NCI-H2081 treated with DMSO at 0.1 percent for 48 hours (cell line): ENCODE data around the gene CDR2L.
A peak's percentile ranks its signal among the peaks of the same experiment; 100 is the strongest.

Experiments
- DNase-seq: peaks from one replicate; lab custom pipeline; 2025; lab: John Stamatoyannopoulos, UW

Gene CDR2L

DNA sequence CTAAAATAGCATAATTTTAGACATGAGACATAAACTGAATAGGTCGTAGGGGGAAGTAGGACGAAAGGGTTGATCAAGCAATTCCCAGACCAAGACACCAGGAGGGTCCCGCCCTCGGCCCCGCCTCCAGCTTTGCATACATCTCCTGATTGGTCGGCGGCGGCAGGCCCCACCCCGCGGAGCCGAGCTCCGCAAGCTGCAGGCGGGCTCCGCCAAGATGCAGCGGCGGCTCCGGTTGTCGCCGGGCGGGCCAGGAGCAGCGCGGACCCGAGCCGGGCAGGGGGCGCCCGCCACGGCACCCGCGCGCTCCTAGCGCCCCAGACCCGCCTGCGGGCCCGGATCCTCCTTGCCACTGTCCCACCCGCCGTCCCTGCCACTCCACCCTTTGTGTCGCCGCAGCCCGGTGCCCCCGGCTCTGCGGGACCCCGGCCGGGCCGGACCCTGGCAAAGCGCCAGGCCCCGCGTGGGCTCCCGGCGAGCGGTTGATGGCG, at the start of gene CDR2L:
Gene CDR2L (plus strand): TSS at position 215 of the 491 bp plus-strand sequence. CDS start 412 bp downstream, outside the sequence.
- peak; percentile 77 for DNase-seq

DNA sequence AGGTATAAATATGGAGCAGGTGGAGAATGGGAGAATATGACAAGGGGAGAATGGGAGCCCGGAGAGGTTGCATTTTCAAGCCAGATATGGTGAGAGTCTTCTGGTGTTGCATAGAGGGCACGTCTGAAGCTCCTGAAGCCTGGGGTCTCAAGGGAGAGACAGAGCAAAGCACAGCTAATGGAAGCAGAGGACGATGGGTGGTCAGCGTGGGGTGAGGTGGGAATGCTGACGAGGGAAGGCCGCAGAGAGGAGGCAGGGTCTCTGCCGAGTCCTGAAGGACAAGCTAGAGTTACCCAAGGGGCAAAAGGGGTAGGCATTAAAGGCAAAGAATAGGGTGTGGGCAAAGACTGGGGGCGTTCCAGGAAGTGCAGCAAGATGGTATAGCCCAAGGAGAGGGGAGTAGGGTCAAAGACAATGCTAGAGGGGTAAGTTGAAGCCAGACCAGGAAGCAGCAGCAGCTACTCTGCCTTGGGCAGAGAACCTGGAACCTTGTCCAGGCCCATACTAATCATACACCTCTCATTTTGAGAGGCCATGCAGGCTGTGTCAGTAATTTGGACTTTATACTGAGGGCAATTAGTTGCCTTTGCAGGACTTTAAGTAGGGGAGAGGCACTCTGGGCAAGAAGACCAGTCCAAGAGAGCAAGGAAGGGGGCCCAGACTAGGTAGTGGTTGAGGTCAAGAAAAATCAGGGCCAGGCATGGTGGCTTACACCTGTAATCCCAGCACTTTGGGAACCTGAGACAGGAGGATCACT, 49.1 kb upstream of the CDR2L start:
- no peak for DNase-seq

DNA sequence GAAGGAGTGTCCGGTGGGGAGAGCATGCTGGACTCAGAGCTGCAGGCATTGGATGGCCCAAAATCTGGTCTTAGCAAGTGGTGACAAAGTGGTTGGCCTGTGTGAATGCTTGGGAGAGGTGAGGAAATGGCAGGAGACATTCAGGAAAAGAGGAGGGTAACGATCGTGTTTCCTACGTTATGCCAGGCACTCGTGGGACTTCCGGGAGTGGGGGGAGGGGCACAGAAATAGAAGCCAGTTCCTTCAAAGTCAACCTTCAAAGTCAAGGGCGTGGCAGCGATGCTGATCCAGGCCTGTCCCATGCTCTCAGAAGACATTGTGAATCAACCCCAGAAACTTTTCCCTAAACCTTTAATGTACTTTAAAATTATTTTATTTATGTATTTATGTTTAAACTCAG, 47.9 kb upstream of the CDR2L start:
- DNase-seq = no peak

DNA sequence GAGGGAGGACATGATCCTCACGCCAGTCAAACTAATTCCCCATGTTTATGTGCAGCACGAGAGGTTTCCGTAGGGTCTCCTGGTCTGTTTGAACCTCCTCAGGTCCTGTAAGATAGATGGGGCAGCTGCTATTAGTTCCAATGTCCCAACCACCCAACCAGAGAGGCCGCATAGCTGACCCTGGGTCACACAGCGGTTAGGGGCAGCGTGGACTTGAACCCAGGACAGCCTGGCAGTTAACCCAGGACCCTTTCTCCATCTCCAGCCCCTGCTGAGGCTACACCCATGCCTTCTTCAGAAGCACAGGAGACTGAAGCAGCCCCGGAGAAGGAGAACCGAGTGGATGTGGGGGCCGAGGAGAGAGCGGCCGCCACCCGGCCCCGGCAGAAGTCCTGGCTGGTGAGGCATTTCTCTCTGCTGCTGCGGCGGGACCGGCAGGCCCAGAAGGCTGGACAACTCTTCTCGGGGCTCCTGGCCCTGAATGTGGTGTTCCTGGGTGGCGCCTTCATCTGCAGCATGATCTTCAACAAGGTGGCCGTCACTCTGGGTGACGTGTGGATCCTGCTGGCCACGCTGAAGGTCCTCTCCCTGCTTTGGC, 46.2 kb upstream of the CDR2L start:
- DNase-seq = no peak

DNA sequence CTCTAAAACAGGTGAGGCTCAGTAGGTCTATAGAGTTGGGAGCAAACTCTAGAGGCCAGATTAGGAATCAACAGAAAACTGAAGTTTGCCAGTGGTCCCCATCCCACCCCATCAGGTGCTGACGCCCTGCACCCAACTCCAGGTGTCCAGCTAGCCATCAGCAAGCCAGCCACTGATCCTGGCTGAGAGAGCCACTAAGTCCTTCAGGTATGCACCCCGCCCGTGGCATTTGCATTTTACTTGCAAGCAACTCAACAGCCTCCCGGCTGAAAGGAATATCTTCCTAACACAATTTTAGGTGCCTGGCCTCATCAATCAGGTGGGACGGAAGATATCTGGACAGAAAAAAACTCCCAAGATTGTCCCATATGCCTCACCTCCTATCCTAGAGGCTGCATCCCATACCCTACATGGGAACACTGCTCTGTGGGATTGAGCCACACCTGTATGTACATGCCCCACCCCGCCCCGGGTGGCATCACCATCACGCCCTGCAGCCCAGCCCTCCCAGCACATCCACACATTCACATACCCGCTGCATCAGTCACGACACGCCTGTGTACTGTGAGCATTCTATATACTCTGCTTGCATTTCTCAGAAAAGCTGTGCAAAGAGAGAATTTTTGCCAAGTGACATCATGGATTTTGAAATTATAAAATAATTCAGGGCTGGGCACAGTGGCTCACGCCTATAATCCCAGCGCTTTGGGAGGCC, 43.5 kb upstream of the CDR2L start:
- DNase-seq = no peak

DNA sequence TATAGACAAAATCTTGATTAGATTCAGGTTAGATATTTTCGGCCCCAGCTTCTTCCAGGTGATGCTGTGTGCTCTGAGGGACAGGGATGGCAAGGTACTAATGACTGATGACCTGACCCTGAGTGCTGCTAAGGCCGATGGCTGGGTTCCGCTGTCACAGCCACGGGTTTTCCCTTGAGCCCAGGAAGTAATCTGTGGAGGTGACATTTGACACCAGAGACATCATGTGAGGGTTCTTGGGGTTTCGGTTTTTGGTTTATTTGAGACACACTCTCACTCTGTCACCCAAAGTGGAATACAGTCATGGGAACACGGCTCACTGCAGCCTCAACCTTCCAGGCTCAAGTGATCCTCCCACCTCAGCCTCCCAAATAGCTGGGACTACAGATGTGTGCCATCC, 41.9 kb upstream of the CDR2L start:
- no peak for DNase-seq

DNA sequence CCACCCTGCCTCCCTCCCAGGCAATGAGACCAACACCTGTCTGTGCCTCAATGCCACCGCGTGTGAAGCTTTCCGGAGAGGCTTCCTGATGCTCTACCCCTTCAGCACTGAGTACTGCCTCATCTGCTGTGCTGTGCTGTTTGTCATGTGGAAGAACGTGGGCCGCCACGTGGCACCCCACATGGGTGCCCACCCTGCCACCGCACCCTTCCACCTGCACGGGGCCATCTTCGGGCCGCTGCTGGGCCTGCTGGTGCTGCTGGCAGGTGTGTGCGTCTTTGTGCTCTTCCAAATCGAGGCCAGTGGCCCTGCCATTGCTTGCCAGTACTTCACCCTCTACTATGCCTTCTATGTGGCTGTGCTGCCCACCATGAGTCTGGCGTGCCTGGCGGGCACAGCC, 40.8 kb upstream of the CDR2L start:
- DNase-seq = no peak

DNA sequence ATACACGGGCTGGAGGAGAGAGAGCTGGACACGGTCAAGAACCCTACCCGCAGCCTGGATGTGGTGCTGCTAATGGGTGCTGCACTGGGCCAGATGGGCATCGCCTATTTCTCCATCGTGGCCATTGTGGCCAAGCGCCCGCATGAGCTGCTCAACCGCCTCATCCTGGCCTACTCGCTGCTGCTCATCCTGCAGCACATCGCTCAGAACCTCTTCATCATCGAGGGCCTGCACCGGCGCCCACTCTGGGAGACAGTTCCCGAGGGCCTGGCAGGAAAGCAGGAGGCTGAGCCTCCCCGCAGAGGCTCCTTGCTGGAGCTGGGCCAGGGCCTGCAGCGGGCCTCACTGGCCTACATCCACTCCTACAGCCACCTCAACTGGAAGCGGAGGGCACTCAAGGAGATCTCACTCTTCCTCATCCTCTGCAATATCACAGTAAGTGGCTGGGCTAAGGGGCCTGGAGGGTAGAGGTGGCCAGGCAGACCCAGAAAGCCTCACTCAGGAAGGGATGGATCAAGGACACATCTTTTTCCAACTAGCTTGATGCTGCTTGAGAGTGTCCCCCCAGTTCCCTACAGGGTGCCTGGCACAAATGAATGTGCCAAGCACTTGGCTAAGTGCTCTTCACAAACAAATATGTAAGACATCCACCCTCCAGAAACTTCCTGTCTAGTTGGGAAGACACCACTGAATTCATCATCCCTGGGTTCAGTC, 40.2 kb upstream of the CDR2L start:
- no peak for DNase-seq

DNA sequence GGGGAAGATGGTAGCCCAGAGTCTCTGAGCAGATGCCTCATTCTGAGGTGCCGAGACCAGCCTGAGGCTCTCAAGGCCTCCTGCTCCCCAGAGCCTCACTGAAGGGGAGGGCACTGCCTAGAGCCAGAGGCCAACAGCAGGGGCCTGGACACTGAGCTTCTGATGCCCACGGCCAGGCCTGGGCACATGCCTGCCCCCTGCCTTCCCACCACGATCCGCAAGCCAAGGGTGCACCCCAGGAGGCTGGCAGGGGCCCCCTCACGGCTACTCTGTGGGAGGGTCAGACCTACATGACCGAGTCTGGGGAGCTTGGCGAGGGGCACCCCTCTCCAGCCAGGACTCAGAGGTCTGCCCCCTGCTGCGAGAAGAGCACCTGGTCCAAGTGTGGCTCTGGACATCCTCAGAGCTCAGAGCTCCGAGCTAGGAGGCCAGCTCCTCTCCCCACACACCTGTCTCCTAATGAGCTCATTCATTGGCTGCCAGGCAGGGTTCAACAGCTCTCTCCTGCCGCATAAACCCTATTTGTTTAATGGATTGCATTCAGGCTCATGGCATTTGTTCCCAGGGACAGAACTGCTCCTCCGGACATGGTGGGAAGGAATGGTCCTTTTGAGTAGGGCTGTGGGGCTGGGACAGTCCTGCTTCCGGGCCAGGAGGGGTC, 37.8 kb upstream of the CDR2L start:
- no peak for DNase-seq

DNA sequence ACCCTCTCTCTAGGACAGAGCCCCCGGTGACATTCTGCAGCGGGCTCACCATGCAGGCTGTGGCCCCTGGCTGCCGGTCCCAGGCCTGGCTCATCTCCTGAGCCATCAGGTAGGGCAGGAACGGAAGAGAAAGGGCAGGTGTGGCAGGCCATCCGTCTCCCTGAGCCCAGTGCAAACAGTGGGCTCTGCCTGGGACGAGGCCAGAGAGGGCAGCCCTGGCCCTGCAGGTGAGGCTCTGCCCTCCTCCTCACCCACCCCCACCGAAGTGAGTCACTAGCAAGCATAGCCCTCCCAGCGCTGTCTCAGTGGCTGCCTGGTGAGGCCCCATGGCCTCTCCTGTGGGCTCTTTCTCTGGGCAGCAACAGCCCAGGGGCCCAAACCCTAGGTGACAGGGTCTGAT, 37.2 kb upstream of the CDR2L start:
- no peak for DNase-seq

DNA sequence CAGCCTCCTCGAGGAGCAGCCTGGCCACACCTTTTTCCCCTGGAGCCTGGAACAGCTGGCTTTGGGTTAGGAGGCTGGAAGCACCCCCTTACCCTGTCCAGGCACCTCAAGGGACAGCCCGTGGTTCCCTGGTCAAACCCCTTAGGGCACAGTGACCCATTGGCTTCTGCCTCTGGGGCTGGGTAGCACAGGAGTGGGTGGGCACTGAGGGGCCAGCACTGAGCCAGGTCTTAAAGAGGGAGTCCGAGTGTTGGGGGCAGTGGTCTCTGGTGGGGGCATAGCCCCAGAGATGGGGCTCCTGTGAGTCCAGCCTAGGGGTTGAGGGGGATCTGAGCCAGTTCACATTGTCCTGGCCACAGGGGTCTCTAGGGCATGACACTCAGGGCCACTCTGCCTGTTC, 36.4 kb upstream of the CDR2L start:
- no peak for DNase-seq

DNA sequence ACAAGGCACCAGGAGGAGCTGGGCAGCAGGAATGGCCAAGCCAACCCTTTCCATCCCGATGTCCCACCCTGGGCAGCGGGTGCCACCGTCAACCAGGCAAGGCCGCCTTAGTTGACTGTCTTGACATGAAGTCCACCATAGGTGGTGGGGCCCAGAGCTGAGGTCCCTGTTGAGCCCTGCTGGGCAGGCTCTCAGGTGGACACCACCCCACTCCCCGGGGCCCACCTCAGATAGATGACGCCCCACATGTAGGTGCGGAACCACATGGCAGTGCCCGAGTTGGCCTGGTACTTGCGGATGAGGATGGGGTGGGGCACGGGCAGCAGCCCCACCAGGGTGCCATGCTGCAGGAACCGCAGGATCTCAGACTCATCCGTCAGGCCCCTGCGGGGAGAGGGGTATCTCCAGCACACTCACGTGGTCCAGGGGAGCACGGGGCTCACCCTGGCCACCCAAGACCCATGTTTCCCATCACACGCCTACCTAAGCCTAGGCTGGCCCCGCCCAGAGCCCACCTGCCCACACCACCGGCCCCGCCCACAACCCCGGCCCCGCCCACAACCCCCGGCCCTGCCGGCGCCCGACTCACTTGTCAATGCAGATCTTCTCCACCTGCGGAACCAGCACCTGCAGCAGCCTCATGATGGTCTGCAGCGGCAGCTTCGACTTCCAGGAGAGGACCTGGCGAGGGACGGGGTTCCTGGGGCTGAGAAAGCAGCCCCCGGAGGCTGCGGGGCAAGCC, 35.6 kb upstream of the CDR2L start:
- no peak for DNase-seq

DNA sequence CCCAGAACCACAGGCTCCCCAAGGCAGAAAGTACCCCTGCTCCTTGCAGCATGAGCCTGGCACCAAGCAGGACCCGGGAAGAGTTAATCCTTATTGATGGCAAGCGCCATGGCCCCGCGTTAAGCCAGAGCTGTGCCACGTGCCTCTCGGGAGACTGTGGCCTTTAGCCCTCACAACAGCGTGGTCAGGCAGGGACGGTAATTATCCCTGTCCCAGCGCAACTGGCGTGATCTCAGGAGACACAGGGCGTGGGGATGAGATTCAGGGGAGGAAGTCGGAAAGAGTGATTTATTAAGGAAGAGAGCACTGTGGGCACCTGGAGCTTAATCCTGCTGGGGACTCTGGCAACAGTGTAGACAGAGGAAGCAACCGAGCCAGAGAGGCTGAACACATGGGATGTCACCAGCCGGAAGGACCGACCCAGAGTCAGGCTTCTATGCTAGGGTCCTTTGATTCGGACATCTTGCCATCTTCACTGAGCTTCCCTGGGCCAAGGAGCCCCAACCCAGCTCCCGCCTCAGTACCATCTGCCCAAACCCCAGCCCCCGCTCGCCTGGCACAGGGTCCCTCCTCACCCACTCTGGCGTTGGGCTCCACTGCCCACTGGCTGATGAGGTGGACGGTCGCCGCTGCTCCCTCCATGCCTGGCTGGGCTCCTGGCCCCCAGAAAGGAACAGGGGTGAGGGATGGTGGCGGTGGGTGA, 34.9 kb upstream of the CDR2L start:
- no peak for DNase-seq

DNA sequence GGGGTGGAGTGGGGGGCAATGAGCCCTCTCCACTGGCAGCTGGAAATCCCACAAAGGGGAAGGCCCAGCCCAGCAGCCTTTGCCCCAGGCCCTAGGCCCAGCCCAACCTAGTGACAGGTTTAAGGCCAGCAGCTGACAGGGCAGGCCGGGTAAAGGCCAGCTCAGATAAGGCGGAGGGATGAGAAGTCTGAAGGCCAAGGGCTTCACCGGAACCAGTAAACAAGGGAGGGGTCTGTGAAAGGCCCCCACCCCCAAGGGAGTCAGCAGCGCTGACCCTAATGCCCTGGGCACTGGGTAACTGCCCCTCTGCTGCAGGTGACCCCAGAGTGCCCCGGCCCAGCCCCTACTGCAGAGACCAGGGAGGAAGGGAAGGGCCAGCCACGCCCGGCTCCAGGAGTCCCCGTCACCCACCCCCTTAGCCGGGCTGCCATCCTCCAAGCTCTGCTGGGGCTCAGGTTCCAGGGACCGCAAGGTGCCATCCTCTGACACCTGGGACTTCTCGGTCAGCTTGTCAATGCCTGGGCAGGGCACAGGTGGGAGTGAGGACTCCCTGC, 34.2 kb upstream of the CDR2L start:
- DNase-seq = no peak

DNA sequence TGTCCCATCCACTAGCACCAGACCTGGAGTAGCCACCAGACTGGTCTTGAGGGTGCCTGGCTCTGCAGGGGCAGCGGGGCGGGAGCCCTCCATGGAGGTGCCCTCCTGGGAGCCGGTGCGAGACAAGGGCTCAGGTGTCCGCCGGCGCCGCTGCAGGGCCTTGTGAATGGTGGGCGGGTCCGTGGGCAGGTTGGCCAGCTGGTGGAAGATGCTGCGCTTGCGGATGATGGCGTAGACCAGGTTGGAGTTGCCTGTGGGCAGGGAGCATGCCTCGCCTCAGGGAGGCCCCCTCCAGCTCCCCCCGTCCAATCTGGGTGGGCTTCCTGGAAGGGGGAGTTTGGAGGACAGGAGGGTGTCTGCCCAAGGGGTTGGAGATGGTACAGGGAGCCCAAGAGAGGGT, 33.3 kb upstream of the CDR2L start:
- DNase-seq = no peak

DNA sequence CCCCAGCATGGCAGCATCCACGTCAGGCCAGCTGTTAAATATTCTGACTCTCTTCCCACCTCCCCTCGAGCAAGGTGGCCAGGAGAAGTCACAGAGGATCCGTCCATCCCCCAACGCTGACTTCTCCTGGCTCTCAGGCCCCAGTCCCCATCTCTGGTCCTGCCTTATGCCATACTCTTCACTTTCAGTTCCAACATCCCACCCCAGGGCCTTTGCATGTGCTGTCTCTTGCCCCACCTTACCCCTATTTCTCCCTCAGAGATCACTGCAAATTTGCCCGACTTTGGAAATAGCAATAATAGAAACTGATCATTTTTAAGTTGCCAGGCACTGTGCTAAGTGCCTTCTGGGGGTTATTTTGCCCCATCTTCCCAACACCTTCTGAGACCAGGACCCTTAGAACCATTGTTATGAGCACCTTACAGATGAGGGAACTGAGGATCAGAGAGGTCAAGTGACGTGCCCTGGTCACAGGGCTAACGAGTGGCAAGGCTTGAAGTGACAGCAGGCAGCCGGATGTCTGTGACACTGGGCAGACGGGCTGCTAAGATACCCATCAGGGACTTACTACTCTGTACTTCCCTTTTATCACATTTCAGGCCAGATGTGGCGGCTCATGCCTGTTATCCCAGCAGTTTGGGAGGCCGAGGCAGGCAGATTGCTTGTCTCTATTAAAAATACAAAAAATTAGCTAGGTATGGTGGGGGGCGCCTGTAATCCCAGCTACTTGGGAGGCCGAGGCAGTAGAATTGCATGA, 32.6 kb upstream of the CDR2L start:
- DNase-seq = no peak

DNA sequence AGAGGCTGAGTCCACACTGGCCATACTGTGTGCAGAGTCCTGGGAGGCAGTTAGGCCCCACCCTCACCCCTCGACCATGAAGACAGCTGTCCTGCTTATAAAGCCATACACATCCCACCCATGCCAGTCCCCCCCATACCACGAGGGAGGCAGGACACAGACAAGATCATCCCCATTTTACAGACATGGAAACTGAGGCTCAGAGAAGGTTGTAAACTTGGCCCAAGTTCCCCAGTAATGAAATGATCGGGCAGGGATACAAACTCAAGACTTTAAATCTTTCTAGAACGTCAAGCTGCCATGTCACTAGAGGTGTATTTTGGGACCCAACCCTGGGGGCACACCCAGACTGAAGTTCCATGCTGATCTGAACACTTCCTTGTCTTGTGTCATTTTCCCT, 31.3 kb upstream of the CDR2L start:
- DNase-seq = no peak

DNA sequence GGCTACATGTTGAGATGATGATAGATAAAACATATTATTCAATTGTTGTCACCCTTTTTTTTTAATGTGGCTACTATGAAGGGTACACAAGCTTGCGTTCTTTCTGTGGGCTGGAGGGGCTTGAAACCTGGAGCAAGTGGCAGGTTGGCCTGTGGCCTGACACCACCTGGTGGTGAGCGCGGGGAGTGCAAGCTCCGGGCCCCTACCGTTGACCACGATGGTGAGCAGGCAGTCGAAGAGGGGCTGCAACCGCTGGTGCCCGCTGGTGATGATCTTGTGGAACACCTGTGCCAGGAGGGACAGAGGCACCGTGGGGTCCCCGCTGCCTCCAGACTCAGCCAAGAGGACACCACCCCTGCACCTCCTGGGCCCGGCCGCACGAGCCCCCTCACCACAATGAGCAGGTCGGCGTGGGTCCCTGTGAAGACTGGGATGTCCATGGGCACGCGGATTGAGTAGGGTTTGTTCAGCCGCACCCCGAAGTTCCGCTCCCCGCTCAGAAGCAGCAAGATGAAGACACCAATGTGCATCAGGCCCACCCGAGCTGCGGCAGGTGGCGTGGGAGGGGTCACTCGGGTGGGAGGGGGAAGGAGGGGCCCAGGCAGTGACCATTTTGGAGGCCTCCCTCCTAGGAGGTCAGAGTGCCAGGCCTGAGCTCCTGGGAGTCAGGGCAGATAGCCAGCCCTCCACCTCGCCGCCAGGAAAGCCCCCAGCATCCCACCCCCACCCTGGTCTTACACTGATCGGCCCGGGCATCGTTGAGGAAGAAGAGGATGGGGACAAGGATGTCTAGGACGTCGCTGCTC, 29.3 kb upstream of the CDR2L start:
- no peak for DNase-seq
